GM21825 (cell line): ENCODE measurements around the gene SH3RF2.

Experiments used
- ATAC-seq: cut with Tn5 transposase; IDR thresholded peaks from one replicate; pipeline ENCODE4 v1.9.1; 2021; ENCODE audit warnings: mild to moderate bottlenecking, moderate library complexity; ENCODE audit not compliant: unreplicated experiment

Gene SH3RF2

GRCh38 chr5:146040527-146040926, 104.1 kb downstream of the SH3RF2 start:
- ATAC-seq = no peak

GRCh38 chr5:146041180-146041789, 104.9 kb downstream of the SH3RF2 start:
- ATAC-seq = peak; percentile 63

GRCh38 chr5:146042628-146043279, 106.4 kb downstream of the SH3RF2 start:
- ATAC-seq = no peak

- ATAC-seq = no peak
Measured at GRCh38 chr5:146043722-146044121, 107.3 kb downstream of the SH3RF2 start.

GRCh38 chr5:146047396-146047795, 111.0 kb downstream of the SH3RF2 start:
- no peak for ATAC-seq

GRCh38 chr5:146048994-146049703, 112.8 kb downstream of the SH3RF2 start:
- no peak for ATAC-seq

GRCh38 chr5:146049704-146050026, 113.3 kb downstream of the SH3RF2 start:
- no peak for ATAC-seq

- no peak for ATAC-seq
Measured at GRCh38 chr5:146050086-146050485, 113.7 kb downstream of the SH3RF2 start.

- no peak for ATAC-seq
Measured at GRCh38 chr5:146051678-146052077, 115.3 kb downstream of the SH3RF2 start.

- ATAC-seq = no peak
Measured at GRCh38 chr5:146052780-146053179, 116.4 kb downstream of the SH3RF2 start.

- ATAC-seq = no peak
Measured at GRCh38 chr5:146055432-146055831, 119.1 kb downstream of the SH3RF2 start.

GRCh38 chr5:146059460-146060220, 123.3 kb downstream of the SH3RF2 start:
- ATAC-seq = no peak

GRCh38 chr5:146060221-146060585, 123.8 kb downstream of the SH3RF2 start:
- no peak for ATAC-seq

- no peak for ATAC-seq
Measured at GRCh38 chr5:146066968-146067367, 130.6 kb downstream of the SH3RF2 start.

- ATAC-seq = no peak
Measured at GRCh38 chr5:146068206-146068605, 131.8 kb downstream of the SH3RF2 start.

GRCh38 chr5:146068977-146069779, 132.8 kb downstream of the SH3RF2 start:
- no peak for ATAC-seq

- no peak for ATAC-seq
Measured at GRCh38 chr5:146069780-146070099, 133.4 kb downstream of the SH3RF2 start.

GRCh38 chr5:146070746-146071145, 134.4 kb downstream of the SH3RF2 start:
- ATAC-seq = no peak

- no peak for ATAC-seq
Measured at GRCh38 chr5:146071171-146071570, 134.8 kb downstream of the SH3RF2 start.

GRCh38 chr5:146072595-146072994, 136.2 kb downstream of the SH3RF2 start:
- ATAC-seq = no peak
